NOMO-1 treated with DMSO at 0.1 percent for 48 hours (cell line): ENCODE measurements around the gene TTC27.
"Not testable (repeated sequence)": the region's sequence is repeated elsewhere in the genome, so short reads cannot be mapped to it uniquely, and the experiment has no call there.

Experiments used
- DNase-seq: peaks from one replicate; lab custom pipeline; 2025; ENCODE audit not compliant: unreplicated experiment; lab: John Stamatoyannopoulos, UW

TTC27 gene

GRCh38 chr2:32752205-32752604 is 124.4 kb downstream of the TTC27 start:
- no peak for DNase-seq

DNA sequence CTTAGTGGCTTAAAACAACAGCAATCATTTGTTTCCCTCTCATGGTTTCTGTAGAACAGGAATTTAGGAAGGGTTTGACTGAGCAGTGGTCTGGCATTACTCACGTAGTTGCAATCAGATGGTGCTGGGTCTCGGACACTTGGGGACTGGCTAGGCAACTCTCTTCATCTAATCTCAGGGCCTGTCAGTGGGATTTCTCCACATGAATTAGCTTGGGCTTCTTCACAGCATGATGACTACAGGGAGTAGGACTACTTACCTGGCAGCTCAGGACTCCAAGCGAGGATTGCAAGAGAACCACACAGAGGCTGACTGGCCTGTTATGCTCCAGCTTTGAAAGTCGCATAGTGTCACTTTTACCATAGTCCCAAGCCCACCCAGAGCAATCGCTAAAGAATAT is 125.1 kb downstream of the TTC27 start:
- DNase-seq = no peak

GRCh38 chr2:32754676-32755075 is 126.8 kb downstream of the TTC27 start:
- not testable (repeated sequence) for DNase-seq

DNA sequence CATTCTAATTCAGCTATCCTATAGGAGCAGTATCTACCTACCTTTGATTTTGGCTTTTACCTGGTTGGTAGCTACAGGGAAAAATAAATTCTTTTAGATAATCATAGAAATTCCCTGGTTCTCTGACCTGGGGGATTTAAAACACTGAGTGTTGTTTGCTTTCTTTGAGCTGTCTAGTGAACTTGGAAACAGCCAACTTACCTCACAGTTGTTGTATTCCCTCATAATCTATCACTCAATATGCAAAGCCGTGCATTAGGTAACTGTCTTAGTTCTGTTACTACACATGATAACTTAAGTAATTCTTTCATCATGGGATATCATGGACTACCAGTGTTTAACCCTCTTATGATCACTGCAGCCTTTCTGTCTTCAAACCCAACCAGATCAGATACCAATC is 127.8 kb downstream of the TTC27 start:
- no peak for DNase-seq

DNA sequence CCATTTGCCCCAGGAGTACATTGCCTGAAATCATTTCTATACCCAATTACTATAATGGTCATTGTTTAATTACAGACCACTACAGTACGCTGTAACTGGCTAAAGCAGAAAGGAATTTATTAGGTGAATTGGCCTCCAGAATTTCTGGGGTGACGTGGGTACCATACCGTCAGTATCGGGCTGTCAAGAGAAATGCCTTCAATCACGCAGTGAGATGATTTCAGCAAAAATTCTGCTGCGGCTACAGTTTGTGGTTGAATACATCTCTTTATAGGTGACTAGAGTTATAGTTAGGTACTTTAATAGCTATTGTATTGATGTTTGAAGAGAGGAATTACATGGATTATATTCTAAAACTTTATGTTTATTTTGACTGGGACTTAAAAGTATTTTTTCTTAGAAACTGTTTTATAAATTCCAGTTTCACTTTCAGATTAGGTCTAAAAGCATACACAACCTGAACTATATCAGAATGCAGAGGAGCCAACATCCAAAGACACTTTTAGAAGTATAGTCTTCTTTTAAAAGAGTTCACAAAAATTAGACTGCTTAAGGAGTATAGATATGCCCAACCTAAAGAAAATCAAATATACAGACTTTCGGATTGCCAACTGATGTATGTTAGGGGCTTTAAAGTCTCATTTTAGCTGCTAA is 128.4 kb downstream of the TTC27 start:
- no peak for DNase-seq

DNA sequence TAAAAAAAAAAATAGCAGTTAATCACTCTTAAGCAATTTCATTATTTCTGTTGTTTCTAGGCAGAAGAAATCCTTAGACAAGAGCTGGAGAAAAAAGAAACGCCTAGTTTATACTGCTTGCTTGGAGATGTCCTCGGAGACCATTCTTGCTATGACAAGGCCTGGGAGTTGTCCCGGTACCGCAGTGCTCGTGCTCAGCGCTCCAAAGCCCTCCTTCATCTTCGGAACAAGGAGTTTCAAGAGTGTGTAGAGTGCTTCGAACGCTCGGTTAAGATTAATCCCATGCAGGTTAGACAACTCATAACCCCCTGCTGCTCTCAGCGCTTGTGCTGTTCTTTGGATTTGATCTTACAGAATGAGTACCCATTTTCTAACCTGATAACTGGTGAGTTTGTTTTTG is 130.4 kb downstream of the TTC27 start:
- DNase-seq = no peak

GRCh38 chr2:32760628-32761027 is 132.8 kb downstream of the TTC27 start:
- DNase-seq = no peak

DNA sequence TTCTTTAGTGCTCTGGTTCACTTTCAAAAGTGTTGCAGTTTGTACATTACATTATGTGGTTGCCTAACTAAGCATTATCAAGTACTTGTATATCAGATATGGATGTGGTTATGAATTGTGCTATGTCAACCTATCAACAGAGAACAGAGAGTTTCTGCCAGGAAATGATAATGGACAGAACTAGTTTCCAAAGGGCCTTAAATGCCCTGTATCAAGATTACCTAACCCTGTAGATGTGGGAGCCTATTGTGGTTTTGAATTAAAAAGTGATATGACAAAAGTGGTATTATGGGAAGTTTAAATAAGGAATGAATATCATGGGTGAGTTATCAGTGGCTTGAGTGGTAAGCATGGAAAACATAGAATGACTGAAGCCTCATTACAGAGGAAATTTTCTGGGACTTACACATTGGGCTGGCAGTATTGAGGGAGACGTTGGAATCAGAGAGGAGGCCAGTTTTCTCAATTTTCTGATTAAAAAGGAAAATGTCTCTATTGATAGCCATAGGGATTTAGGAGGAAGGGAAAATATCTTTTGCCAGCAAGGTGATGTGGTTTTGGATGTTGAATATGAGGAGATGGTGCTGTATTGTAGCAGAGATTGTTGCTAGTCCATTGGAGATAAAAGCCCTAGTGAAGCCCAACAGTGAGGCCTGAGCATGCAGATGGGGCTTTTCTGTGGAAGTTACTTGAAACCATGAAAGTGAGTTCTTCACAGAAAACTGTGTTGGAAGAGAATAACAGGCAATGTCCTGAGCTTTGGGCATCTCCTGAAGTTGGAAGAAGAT is 140.7 kb downstream of the TTC27 start:
- DNase-seq = no peak

GRCh38 chr2:32770360-32770759 is 142.5 kb downstream of the TTC27 start:
- no peak for DNase-seq

- DNase-seq = peak; percentile 25
Observed at GRCh38 chr2:32772638-32773447, 145.0 kb downstream of the TTC27 start.

DNA sequence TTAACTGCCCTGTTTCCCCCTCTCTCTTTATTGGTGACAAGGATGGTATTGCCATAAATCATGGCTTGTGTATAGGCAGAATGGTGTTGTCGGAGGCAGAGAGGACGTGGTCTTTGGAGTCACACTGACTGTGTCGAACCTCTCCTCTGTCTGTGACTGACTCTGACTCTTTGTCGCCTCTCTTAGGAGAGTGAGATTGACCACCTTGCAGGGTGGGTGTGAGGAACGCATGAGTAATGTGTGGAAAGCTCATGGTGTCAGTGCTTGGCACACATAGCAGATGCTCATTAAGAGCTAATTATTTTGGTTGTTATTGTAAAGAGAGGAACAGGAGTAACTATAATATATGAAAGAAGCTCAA is 145.6 kb downstream of the TTC27 start:
- no peak for DNase-seq

GRCh38 chr2:32775954-32776353 is 148.1 kb downstream of the TTC27 start:
- DNase-seq = no peak

DNA sequence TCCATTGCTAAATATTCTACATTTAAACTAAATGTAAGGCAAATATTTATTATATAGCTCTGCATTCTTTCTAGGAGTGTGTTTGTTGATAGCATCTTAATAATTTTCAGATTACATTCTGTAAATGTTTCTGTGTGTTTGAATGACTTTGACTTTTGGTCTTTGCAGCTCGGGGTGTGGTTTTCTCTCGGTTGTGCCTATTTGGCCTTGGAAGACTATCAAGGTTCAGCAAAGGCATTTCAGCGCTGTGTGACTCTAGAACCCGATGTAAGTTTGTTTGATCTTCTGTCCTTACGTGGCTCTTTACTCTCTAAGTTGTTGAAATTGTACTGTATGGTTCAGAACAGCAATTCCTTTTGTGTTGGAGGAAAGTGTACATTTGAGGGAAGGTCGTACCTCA is 149.9 kb downstream of the TTC27 start:
- DNase-seq = no peak

- DNase-seq = no peak
Observed at GRCh38 chr2:32780961-32781360, 153.1 kb downstream of the TTC27 start.

GRCh38 chr2:32783469-32783868 is 155.6 kb downstream of the TTC27 start:
- DNase-seq = no peak

DNA sequence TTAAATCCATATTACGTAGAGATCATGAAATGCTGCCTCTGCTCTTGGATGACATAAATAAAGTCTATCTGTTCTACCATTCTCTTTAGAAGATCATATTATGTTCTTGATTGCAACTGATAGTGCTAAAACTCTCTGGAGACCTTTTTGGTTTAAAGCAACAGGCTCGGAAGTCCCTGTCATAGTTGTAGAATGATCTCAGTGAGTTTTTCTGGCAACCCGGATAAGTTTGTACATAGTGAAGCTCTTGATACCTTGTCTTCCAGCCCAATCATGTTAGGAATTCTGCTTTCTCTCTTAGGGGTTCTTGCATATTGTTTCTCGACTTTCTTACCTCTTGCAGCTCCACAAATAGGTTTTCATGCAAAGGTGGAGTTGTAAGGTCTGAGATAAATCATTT is 156.1 kb downstream of the TTC27 start:
- no peak for DNase-seq

- no peak for DNase-seq
Observed at GRCh38 chr2:32787207-32787606, 159.4 kb downstream of the TTC27 start.

DNA sequence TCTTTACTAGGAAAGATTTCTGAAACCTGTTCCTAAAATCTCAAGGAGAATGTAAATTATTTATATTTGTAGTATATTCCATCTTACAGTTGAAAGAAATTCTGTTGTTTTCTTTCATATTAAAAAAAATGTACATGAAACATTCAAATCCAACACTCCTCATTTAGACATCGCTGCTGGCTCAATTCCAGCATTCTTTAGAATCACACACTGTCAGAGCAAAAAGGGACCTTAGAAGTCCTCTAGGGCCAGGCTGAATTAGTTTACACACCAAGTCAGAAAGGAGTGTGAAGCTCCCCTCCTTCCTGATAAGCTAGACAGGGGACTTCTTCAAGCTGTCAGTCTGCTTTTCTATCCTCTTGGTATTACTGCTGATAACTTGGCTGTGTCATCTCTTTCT is 160.3 kb downstream of the TTC27 start:
- DNase-seq = no peak

DNA sequence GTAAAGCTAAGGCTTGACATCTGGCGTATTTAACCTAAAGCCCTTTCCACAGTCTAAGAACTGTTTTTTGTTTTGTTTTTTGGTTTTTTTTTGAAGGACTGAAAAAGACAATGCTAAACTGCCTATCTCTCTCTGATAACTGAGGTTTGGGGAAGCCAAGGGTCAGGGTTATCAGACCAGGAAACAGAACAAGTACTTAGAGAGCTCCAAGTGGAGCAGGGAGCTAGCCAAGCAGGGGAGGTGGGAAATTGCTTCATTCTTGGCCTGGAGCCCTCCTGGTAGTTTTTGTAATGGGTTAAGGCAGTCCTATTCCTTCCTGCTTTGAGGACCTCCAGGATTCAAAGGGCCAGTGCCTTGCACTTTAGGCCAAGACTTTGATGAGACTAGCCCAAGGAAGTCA is 164.6 kb downstream of the TTC27 start:
- DNase-seq = no peak

DNA sequence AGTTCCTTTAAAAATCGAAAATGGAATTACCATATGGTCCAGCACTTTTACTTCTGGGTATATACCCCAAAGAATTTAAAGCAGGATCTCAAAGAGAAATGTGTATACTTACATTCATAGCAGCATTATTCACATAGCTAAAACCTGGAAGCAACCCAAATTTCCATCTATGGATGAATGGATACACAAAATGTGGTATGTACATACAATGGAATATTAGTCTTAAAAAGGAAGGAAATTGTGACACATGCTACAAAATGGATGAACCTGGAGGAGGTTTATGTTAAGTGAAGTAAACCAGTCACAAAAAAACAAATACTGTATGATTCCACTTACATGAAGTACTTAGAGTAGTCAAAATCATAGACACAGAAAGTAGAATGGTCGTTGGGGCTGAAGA is 171.0 kb downstream of the TTC27 start:
- no peak for DNase-seq

- DNase-seq = no peak
Observed at GRCh38 chr2:32801741-32802140, 173.9 kb downstream of the TTC27 start.

DNA sequence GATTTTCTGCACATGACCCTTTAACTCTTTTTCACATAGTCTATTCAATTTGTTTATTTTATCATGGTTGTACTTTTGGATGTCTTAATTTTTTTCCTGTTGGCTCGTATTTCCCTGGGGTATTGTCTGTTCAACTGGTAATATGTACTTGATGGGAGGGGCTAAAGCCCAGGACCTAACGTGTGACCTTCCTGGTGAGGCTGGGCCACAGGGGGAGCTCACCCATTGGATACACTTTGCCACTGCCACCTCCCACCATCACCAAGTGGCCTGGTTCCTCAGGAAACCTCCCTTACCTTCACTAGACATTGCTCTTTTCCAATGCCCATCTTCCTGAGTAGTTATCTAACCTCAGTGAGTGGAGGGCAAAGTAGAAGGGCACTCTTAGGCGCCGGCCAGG is 175.0 kb downstream of the TTC27 start:
- DNase-seq = no peak
